GM21367 (cell line): ENCODE data around the gene GATA2.

Source experiments
- ATAC-seq: cut with Tn5 transposase; IDR thresholded peaks from one replicate; pipeline ENCODE4 v1.9.1; 2021; ENCODE audit not compliant: unreplicated experiment

The GATA2 gene

GRCh38 chr3:128488991-128489673 lies 3.9 kb downstream of the GATA2 start:
- ATAC-seq, result no peak

GRCh38 chr3:128488636-128488990 lies 4.4 kb downstream of the GATA2 start:
- no peak for ATAC-seq

- ATAC-seq, result no peak
Measured at GRCh38 chr3:128487813-128488635, 5.0 kb downstream of the GATA2 start.

- ATAC-seq, result no peak
Measured at GRCh38 chr3:128487538-128487812, 5.5 kb downstream of the GATA2 start.

- no peak for ATAC-seq
Measured at GRCh38 chr3:128486681-128487537, 6.1 kb downstream of the GATA2 start.

GRCh38 chr3:128486205-128486628 lies 6.8 kb downstream of the GATA2 start:
- ATAC-seq, result no peak

- no peak for ATAC-seq
Measured at GRCh38 chr3:128485282-128486204, 7.5 kb downstream of the GATA2 start.

GRCh38 chr3:128484404-128485281 lies 8.4 kb downstream of the GATA2 start:
- no peak for ATAC-seq

GRCh38 chr3:128483657-128484403 lies 9.2 kb downstream of the GATA2 start:
- ATAC-seq, result no peak

- no peak for ATAC-seq
Measured at GRCh38 chr3:128482666-128483656, 10.0 kb downstream of the GATA2 start.

- ATAC-seq, result no peak
Measured at GRCh38 chr3:128482175-128482574, 10.8 kb downstream of the GATA2 start.

GRCh38 chr3:128481438-128481942 lies 11.5 kb downstream of the GATA2 start:
- no peak for ATAC-seq

- ATAC-seq, result no peak
Measured at GRCh38 chr3:128480717-128481437, 12.1 kb downstream of the GATA2 start.

GRCh38 chr3:128480278-128480677 lies 12.7 kb downstream of the GATA2 start:
- no peak for ATAC-seq

- ATAC-seq, result no peak
Measured at GRCh38 chr3:128479558-128480086, 13.4 kb downstream of the GATA2 start.

- ATAC-seq, result no peak
Measured at GRCh38 chr3:128478576-128479506, 14.2 kb downstream of the GATA2 start.
